Measurements from ENCODE around the gene DNHD1.

DNA sequence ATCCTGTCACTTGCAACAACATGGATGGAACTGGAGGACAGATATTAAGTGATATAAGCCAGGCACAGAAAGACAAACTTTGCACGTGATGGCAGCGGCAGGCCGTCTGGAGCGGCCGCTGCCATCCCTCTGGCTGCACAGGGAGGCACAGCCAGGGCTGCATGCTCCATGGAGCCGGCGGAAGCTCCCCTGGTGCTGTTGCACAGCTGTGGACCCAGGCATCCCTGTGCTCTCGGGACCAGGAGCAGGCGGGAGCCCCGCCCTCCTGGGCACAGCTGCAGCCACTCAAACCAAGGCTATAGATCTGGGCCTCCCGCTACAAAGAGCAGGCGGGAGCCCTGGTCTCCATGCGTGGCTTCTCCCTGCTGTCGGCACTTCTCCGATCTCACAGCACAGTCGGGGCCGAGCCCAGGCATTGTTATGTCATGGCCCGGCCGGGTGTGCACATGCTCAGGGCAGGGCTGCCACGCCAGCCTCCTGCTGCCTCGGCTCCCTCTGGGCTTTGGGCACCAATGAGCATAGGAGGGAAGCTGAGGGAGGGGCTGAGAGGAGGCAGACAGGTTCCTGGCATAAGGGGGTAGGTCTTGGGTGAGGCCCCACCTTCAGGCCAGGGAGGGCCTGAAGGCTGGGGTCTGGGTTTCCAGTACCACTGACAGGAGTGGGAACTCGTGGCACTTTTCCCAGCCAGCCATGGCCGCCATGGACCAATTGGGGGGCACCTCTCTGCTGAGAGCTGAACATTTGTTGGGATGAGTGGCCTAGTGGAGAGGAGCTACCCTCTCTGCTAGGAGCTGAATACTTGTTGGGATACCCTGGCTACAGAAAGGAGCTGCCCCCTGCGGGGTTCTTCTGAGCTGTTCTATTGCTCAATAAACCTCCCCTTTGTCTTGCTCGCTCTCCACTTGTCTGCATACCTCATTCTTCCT is 89.6 kb downstream of the DNHD1 start:
- TF ChIP-seq POLR2A (IDR thresholded peaks at IDR 0.05) (no peak), CTCF (IDR thresholded peaks at IDR 0.05) (no peak)

Measured in prostate gland (tissue), 2 donors.